Fibroblast of skin of abdomen (primary cell): ENCODE measurements around the gene PPEF1.
"Not testable (repeated sequence)": the region's sequence is repeated elsewhere in the genome, so short reads cannot be mapped to it uniquely, and the experiment has no call there.

ENCODE experiments used
- DNase-seq: peaks from one replicate; pipeline ENCODE4 v3.0.0-alpha.2; 2013

Gene PPEF1

DNA sequence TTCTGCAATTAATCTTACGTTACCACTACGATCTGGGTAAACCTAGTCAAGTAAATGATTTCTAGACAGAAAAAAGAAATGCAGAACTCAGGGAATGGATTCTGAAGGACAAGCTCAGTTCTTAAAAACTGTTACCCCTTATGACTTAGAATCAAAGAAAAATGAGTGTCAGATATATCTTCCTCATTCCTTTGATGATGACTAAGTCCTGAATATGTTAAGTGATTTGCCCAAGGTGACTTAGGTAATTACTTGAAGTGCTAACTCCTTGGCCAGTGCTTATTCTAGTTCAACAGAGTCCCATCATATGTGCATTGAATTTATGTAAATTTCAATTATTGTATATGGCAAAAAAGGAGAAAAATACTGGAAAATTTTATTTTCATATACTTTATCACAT, 92.5 kb downstream of the PPEF1 start:
- no peak for DNase-seq

DNA sequence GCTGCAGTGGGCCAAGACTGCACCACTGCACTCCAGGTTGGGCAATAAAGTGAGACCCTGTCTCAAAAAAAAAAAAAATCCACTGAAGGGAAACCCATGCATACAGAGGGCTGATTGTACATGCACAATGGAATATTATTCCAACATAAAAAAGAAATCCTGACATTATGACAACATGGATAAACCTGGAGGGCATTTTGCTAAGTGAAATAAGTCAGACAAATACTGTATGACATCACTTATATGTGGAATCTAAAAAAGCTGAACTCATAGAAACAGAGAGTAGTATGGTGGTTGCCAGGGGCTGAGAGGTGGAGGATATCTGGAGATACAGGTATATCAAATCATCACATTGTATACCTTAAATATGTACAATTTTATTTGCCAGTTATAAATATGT, 102.2 kb downstream of the PPEF1 start:
- DNase-seq = no peak

DNA sequence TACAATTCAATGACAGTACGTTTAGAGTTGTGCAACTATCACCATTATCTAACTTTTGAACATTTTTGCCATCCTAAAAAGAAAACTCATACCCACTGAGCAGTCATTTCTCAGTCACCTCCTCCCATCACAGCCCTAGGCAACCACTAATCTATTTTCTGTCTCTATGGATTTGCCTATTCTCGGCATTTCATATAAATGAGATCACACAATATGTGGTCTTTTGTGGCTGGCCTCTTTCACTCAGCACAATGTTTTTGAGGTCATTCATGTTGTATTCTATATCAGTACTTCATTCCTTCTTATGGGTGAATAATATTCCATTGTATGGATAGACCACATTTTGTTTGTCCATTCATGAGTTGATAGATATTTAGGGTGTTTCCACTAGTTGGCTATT, 103.0 kb downstream of the PPEF1 start:
- no peak for DNase-seq

DNA sequence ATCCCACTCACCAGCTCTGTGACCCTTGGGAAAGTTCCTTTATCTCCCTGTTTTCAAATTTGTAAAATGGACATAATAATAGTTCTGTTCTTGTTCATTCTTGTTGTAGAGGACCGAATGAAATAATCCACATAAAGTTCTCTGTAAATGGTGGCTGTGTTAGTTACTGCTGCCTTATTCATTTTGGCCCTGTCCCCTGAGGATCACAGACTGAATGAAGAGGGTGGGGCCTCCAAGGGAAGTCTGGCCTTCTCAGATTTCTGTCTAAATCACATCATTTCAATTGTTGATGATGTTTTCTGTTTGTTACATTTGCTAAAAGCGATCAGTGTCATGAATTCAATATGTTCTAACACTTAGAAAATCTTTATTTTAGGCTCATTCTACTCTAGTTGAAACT, 117.9 kb downstream of the PPEF1 start:
- no peak for DNase-seq

DNA sequence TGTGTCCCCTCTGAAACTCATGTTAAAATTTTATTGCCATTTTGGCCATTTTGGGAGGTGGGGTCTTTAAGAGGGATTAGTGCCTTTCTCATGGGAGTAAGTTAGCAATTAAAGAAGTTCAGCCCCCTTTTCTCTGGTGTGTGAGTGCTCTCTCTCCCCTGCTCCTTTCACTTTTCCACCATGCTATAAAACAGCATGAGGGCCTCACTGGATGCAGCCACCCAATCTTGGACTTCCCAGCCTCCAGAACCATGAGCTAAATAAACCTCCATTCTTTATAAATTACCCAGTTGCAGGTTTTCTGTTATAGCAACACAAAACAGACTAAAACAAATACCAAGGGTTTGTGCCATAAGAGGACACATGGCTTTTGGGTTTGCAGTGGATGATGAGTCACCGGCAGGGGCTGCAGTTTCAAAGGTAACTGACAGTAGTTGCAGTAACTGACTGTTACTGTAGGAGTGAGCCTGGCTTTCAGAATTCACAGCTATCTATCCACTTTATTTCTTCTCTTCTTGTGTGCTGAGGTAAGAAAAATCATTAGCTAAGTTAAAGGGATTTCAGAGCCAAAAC, 121.5 kb downstream of the PPEF1 start:
- peak; percentile 16 for DNase-seq

DNA sequence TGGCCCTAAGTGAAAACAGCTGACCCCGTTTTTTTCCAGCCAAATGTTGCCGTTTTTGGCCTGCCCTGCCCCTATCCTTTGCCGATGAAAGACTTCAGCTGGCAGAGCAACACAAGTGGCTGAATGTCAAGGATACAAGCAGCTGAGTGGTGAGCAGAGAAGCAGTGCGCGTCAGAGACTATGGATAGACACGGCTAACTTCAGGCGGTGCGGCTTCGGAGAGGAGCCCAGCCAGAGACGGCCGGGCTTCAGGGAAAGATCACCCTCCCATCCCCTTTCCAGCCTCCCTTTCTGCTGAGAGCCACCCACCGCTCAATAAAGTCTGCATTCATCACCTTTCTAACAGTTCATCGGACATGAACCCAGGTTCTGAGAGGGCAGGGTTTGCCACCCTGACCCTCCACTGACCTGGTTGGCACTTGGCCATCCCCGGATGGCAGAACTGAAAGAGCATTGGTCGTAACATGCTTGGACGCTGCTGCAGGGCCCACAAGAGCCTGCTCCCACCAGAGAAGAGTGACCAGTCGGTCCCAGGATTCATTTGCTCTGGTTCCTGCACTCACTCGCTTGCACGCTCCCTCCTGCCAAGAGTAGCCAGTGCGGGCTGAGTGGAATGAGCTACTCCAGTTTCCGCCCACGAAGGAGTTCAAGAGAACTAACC, 125.8 kb downstream of the PPEF1 start:
- DNase-seq = no peak

DNA sequence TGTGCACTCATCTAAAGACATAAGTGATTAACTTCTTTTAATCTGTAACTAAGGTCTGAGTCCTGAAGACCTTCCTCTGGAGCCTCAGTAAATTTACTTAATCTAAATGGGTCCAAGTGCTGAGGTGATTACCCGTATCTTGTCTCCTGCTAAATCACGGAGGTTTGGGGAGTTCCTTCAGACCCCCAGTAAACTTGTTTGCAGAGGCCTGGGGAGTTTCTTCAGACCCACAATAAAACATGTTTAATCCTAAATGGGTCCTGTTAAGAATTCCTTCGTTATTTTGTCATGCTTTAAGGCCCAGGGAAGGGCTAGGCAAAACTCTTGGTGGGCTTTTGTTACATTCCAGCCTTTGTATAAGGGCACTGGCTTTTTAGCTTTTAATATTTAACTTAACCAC, 140.5 kb downstream of the PPEF1 start:
- DNase-seq = not testable (repeated sequence)

DNA sequence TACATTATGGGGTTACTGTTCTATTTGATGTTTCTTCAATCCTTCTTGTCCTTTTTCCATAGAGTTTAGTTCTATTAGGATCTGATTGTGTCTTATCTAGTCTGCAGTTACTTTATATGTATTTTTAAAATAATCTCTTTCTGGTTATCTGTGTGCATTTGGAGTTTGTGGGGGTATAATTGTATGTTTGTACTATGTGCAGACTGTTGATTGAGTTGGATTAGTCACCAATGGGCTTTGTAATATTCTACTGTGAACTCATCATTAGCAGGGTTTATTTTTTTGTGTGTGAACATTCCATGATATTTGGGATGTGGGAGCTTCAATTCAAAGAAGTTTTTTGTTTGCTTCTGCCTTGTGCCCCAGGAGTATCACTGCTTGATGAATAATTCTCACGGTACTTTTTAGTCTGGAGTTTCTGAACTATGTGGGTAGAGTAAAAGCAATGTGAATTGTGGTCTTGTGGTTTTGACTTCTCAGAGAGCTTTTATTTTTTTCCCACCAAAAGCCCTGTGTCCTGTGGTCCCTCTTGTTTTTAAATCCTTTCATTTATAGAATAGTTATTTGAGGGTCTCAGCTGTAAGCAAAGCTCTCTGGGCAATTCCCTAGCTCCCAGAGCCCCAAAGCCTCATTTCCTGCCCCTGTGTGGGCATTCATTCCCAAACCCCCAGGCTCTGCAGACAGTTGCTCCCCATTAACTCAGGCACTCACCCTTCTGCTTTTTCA, 148.6 kb downstream of the PPEF1 start:
- peak; percentile 58 for DNase-seq

DNA sequence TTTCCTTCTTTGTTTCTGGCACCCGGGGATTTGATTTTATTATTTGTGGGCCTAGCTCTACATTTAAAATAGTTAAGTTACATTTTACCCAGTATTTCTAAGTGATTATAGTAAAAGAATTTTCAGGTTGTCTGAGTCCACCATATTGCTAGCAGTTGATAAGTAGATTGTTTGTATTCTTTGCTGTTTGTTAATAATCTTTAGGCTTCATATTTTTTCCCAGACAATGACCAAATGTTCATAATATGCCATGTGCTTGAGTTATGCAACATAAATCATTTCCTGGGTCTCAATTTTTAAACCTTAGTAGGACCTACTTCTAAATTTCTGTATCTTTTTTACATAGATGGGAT, 149.2 kb downstream of the PPEF1 start:
- DNase-seq = no peak

DNA sequence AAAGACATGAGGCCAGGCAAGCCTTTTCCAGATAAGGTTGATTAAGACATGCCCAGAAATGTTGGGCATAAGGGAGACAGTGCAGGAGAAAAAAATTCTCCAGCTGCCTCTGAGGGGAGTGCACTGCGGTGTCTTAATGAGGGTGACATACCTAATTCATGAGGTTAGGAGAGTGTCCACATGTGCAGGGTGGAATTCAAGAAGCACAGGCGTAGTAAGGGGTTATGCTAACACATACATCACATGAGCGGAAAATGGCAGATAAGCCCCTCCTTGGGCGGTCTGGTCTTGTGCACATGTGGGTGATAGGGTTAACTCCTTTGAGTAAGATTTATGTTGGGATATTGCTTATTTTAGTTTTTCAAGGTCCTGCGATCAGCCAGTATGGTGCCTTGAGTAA, 154.1 kb downstream of the PPEF1 start:
- no peak for DNase-seq

DNA sequence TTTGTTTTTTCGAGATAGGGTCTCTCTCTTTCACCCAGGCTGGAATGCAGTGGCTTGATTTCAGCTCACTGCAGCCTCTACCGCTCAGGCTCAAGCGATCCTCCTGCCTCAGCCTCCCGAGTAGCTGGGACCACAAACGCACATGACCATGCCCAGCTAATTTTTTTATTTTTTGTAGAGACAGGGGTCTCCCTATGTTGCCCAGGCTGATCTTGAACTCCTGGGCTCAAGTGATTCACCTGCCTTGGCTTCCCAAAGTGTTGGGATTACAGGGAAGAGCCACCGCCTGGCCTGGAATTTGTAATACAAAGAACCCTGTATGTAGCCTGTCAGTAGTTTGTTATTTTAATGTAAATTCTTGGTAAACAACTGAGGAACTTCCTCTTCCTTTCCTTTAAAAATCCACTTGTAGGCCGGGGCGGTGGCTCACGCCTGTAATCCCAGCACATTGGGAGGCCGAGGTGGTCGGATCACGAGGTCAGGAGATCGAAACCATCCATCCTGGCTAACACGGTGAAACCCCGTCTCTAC, 157.0 kb downstream of the PPEF1 start:
- DNase-seq = no peak

DNA sequence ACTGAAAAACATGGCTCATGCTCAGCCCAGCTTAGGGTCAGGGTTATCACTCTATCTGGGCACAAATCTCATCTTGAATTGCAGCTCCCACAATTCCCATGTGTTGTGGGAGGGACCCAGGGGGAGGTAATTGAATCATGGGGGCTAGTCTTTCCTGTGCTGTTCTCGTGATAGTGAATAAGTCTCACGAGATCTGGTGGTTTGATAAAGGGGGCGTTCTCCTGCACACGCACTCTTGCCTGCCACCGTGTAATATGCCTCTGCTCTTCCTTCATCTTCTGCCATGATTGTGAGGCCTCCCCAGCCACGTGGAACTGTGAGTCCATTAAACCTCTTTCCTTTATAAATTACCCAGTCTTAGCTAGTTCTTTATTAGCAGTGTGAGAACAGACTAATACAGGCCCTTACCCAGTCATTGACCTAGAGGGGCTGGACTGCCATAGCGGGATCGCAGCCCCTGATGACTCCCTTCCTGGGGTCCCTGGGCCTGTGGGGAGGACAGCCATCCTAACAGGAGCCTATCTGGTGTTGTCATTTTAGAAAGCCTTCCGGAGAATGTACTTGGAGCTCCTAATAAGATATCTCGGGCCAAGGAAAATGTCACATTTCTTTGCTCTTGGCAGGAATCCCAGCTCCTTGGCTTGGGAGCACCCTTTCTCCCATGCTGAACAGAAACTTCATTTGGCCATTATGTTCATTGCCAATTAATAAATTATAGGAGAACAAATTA, 163.9 kb downstream of the PPEF1 start:
- DNase-seq = no peak

DNA sequence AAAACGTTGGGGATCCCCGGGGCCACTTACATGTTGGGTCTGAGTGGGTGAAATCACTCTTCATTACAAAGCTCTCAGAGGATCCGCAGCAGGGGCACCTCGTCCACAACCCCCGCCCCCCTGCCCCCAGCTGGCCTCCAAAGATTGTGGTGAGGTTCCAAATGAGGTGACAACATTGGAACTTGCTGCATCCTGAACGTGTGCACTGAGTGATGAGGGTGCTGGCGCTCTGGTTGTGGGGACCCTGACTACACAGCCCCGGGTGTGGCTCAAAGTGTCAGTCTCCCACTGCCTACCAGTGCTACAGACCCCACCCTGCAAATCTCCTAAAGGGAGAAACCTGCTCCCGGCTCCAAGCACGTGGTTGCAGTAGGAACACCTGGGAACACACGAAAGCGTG, 164.5 kb downstream of the PPEF1 start:
- no peak for DNase-seq

DNA sequence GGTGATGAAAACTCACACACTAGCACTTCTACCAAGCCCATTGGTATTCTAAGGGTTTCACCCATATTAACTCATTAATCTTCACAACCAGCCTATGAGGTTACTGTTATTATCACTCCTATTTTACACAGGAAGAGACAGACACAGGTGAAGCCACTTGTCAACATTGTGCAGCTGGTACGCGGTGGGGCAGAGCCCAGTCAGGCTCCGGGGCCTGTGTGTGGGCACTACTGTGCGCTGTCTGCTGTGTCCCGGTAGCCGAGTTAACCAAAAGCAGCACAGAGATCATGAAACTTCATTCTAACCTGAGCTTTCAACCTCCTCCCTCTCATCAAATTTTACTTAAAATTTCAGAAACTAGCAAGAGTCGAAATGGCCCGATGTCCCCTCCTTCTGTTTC, 165.2 kb downstream of the PPEF1 start:
- no peak for DNase-seq

DNA sequence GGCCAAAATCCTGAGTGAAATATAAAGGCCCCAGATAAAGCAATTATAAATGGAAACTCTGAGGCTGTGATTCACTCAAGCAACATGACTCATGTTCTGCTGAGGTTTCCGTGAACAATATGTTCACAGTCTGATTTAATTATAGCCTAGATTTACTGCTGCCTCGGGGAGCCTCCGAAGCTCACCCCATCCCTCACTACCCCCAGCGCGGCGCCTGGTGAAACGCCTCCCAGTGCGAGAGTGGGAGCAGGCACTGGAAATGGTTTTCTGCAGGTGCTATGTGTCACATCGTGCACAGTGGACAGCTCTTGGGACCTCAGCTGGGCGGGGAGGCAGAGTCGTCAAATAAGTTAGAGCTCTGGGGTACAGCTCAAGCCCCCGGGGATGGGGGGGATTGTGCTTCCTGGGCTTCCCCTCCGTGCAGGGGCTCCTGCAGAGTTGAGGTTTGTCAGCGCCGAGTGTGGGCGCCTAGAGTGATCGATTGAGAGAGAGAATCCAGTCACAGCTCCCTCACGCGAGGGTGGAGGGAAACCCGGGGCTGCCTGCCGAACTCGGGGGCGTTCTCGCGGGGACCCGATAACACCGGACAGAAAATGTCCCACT, 165.8 kb downstream of the PPEF1 start:
- peak; percentile 75 for DNase-seq

DNA sequence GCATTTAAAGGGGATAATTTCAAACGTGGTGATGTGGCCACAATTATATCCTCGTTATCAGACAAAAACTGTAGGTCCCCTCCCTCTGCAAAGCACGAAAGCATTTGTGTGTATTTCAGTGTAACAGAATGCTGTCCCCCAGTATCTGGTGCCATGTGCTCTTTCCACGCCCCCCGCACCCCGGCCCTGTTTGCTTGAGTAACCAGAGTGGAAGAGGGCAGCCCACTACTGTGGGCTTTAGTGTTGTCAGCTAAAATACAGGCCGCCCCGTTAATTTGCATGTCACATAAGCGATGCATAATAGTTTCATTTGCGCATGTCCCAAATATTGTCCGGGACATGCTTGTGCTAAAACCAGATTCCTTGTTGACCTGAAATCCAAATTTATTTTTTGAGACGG, 166.4 kb downstream of the PPEF1 start:
- no peak for DNase-seq

DNA sequence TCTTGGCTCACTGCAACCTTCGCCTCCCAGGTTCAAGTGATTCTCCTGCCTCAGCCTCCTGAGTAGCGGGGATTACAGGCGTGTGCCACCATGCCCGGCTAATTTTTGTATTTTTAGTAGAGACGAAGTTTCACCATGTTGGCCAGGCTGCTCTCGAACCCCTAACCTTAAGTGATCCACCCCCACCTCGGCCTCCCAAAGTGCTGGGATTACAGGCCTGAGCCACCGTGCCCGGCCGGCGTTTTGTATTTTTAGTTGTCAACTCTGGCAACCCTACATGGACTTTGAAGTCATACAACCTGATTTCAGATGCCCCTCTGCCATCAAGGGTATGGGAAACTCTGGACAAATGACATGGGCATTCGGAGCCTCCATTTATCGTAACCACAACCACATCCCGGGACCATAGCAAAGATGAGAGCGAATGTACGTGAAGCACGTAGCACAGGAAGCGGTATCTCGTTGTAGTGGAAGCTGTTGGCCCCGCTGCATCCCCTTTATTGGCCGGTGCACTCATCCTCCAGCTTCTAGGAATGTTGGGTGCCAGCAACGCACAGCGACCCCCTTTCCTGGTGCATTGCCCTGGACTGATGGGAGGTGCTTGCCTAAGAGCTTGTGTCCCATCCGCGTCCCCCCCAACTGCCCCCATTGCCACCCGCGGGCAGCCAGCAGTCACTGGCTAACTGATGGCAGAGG, 167.3 kb downstream of the PPEF1 start:
- DNase-seq = no peak

DNA sequence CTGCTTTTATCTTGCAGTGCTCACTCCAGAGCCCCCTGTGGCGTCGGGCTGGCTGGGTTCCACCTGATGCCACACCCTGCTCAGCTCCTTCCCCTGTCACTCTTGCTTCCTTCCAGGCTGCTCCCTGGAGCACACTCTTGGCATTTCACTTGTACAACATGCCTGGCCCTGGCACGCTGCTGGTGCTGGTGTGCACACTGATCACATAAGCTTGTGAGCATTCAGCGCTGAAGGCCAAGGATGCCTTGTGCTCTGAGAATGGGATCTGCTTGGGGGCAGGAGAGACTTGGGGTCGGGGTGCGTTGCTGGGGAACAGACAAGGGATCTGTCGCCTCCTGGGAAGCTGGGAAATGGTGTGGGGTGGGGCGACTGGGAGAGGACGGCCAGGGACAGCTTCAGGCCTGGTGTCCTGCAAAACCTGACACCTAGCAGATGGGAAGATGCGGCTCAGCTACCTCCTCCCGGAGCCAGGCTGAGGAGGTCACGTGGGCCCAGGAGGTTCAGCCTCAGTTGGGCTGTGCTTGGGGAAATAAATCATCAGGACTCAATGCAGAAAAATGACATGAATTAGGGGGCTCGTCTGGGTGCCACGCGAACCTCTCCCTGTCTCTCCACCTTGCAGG, 167.9 kb downstream of the PPEF1 start:
- no peak for DNase-seq

DNA sequence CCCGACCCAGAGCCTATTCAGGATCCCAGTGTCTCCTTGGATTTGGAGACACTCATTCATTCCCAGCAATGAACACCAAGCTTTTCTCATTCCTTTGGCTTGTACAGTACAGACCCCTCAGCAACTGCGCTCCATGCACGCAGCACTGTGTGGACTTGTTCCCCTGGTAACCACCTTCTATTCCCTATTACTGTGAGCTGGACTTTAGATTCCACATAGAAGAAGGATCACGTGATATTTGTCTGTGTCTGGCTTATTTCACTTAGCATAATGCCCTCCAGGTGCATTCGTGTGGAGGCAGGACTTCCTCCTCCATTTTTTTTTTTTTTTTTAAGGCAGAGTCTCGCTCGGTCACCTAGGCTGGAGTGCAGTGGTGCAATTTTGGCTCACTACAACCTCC, 170.0 kb downstream of the PPEF1 start:
- no peak for DNase-seq
